GM19240 (cell line): ENCODE data around the gene TXNDC9.
"Not testable (repeated sequence)": the region's sequence is repeated elsewhere in the genome, so short reads cannot be mapped to it uniquely, and the experiment has no call there.

ENCODE experiments used
- DNase-seq: peaks from one replicate; pipeline ENCODE4 v3.0.0; 2011; ENCODE audit warnings: low spot score; ENCODE audit not compliant: insufficient read length

TXNDC9 gene, protein sequence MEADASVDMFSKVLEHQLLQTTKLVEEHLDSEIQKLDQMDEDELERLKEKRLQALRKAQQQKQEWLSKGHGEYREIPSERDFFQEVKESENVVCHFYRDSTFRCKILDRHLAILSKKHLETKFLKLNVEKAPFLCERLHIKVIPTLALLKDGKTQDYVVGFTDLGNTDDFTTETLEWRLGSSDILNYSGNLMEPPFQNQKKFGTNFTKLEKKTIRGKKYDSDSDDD

GRCh38 chr2:99335911-99336803 lies at the start of gene TXNDC9:
Gene TXNDC9 (minus strand): TSS chr2:99336333. CDS start chr2:99333210, 3,123 bp downstream.
- peak; percentile 79 for DNase-seq

DNA sequence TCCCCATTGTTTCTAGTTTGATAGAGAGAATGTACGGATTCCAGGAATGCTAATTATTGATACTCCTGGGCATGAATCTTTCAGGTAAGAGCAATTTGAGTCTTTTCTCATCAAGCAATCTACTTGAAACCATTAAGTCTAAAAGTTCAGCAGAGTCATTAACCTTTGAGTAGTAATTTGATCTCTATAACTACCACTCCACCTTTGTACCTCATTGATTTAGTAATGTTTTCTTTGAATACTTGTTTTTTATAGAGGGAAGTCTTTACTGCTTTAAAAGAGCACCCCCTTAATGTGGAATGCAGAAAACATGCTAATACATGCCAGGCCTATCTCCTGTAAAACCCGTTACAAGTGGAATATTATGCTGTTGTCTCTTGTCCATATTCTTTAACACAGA lies 46.0 kb upstream of the TXNDC9 start:
- DNase-seq: no peak

DNA sequence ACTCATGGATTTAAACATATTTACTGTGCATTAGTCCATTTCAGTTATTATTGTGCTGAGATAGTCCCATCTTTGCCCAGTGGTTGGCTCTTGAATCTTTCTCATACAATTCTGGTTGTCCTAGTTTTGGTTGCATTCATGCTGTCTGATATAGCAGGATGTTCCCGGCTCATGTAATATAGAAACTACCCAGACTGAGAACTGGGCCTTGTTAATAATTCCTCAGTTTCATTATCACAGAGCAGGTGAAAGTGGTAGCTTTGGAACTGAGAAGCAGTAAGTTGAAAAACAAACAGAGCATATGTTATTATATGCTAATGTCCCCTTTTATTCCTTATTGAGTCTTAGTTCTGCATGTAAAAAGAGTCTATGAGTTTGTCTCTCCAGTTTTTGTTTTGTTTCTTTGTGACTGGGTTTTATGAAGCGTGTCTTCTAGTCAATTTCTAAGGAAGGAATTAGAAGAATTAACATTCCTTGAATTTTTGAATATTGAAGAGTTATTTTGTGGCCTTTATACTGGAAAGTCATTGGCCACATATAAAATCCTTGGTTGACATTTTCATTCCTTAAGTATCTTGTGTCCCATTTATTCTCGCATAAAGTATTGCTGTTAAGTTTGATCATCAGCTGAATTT lies 44.4 kb upstream of the TXNDC9 start:
- DNase-seq: no peak

DNA sequence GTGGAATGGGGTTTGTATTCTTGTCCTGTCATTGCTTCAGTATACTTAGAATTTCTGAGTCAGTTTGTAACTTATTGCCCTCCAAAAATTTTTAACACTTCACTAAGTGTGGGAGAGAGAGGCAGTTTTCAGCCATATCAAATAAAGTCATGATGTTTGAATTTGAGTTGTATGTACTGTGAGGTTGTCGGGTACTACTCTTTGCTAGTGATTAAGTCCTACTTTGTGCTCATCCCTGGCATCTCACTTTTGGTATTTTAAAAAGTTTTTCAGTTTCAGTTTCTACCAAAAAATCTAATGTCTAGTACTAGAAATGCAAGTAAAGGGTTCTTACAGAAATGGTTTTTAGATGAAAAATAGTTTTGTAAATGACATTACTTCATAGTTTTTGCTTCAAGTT lies 41.7 kb upstream of the TXNDC9 start:
- no peak for DNase-seq

DNA sequence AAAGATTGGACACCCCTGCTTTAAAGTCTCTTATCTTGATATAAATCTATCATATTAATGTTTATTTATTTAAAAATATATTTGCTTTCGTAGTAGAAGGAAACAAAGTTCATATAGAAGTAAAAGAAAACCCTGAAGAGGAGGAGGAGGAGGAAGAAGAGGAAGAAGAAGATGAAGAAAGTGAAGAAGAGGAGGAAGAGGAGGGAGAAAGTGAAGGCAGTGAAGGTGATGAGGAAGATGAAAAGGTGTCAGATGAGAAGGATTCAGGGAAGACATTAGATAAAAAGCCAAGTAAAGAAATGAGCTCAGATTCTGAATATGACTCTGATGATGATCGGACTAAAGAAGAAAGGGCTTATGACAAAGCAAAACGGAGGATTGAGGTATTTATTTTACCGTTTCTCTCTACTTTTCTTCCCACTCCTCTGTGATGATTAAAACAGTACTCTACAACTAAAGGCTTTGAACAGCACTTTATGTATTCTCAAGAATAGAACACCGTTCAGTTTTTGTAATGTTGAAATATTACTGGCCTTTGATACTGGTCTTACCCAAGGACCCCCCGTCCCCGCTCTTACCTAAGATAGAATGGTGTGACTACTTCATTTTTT lies 40.2 kb upstream of the TXNDC9 start:
- no peak for DNase-seq

- DNase-seq: no peak
Measured at GRCh38 chr2:99374747-99375146, 38.6 kb upstream of the TXNDC9 start.

GRCh38 chr2:99373144-99373543 lies 37.0 kb upstream of the TXNDC9 start:
- no peak for DNase-seq

DNA sequence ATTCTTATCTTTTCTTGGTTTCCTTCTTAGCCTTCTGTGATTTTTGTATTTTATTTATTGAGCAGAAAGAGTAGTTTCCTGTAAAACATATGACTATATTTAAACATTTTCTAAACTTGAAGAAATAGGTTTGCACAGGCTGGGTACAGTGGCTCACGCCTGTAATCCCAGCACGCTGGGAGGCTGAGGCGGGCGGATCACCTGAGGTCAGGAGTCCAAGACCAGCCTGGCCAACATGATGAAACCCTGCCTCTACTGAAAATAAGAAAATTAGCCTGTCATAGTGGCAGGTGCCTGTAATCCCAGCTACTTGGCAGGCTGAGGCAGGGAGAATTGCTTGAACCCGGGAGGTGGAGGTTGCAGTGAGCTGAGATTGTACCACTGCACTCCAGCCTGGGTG lies 32.7 kb upstream of the TXNDC9 start:
- DNase-seq: not testable (repeated sequence)

- DNase-seq: no peak
Measured at GRCh38 chr2:99365661-99366060, 29.5 kb upstream of the TXNDC9 start.

- no peak for DNase-seq
Measured at GRCh38 chr2:99356853-99357252, 20.7 kb upstream of the TXNDC9 start.

- not testable (repeated sequence) for DNase-seq
Measured at GRCh38 chr2:99354825-99355224, 18.7 kb upstream of the TXNDC9 start.

DNA sequence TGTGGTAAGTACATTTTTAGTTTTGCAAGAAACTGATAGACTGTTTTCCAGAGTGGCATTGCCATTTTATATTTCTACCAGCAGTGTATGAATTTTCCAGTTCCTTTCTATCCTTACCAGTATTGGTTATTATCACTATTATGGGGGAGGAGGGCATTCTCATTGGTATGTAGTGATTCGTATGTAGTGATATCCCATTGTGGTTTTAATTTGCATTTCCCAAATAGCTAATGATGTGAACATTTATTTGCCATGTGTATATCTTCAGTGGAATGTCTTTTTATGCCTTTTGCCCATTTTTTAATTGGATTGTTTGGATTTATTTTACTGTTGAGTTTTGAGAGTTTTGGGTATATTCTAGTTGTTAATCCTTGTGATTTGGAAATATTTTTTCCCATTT lies 17.9 kb upstream of the TXNDC9 start:
- DNase-seq: no peak

- no peak for DNase-seq
Measured at GRCh38 chr2:99350194-99350593, 14.1 kb upstream of the TXNDC9 start.

GRCh38 chr2:99348173-99348572 lies 12.0 kb upstream of the TXNDC9 start:
- DNase-seq: no peak

- DNase-seq: no peak
Measured at GRCh38 chr2:99346218-99346617, 10.1 kb upstream of the TXNDC9 start.

- DNase-seq: not testable (repeated sequence)
Measured at GRCh38 chr2:99345446-99345845, 9.3 kb upstream of the TXNDC9 start.

GRCh38 chr2:99342536-99342935 lies 6.4 kb upstream of the TXNDC9 start:
- DNase-seq: no peak

DNA sequence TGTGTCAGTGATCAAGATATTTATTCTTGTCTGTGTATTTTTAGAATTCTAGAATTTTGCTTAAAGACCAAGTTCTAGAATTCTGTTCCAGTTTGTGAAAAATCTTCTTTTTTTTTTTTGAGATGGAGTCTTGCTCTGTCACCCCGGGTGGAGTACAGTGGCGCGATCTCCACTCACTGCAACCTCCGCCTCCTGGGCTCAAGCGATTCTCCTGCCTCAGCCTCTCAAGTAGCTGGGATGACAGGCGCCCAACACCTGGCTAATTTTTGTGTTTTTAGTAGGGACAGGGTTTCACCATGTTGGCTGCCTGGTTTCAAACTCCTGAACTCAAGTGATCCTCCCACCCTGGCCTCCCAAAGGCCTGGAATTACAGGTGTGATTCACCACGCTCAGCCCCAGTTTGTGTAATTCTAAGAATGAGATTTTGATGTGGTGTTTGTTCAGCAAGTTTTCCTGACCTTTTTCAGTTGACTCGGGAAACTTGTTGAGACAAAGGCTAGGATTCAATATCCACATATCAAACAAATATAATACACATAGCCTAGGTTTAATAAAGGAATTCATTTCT lies 4.6 kb upstream of the TXNDC9 start:
- DNase-seq: no peak

DNA sequence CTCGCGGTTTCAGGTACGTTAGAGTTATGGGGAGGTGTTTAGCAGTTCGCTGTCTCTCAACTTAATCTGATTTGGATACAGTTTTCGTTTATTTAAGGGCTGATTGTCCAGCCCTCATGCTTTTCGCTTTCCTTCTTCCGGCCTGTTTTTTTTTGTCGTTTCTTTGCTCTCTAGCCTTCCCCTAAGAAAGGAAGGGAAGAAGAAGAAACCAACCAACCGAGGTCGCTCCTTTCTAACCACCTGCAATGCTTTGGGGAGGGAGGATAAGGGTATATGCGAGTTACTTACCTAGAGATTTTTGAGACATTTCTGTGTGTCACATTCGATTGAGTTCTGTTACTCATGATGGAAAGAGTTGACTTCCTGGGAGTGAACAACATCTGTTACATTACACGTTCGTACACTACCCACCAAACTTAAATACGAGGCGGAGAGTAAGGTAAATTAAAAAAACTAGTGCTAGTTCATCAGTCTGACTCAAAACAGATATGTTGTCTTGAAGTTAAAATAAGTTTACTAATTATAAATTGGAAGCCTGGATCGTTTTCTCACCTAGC lies 2.0 kb upstream of the TXNDC9 start:
- DNase-seq: no peak

- peak; percentile 39 for DNase-seq
Measured at GRCh38 chr2:99337113-99338028, 1.2 kb upstream of the TXNDC9 start, which contains the start of gene EIF5B. Gene EIF5B (plus strand): TSS chr2:99337389. CDS start chr2:99337555, 166 bp downstream.
